GM23248 (cell line): ENCODE measurements around the gene KCNAB1. TPM values are rescaled to one million over a fixed set of nuclear protein-coding genes. Genes with fewer than 3 reads are reported as not detected.
A peak's percentile ranks its signal among the peaks of the same experiment; 100 is the strongest.

Source experiments
- DNase-seq: peaks from one replicate; pipeline ENCODE4 v3.0.0-alpha.2; 2015
- H2AFZ ChIP-seq: fragments of 200-600 bp; sonication (generic); 2 replicates; pipeline ENCODE4 v1.6.1; 2016; ENCODE audit warnings: antibody characterized with exemption
- H3F3A ChIP-seq: fragments of 200-600 bp; sonication (generic); 2 replicates; pipeline ENCODE4 v1.6.1; 2016; ENCODE audit warnings: mild to moderate bottlenecking, antibody characterized with exemption, mixed run types; ENCODE audit not compliant: insufficient read depth
- H3K27ac ChIP-seq: fragments of 200-600 bp; sonication (generic); 2 replicates; pipeline ENCODE4 v1.5.1; 2016; ENCODE audit warnings: mild to moderate bottlenecking
- H3K27me3 ChIP-seq: fragments of 200-600 bp; sonication (generic); replicated peaks from 2 replicates; pipeline ENCODE4 v1.6.1; 2016; ENCODE audit warnings: mild to moderate bottlenecking; ENCODE audit not compliant: insufficient read depth
- H3K36me3 ChIP-seq: fragments of 200-600 bp; sonication (generic); 2 replicates; pipeline ENCODE4 v1.6.1; 2016; ENCODE audit warnings: low read depth, mild to moderate bottlenecking
- H3K4me1 ChIP-seq: fragments of 200-600 bp; sonication (generic); 2 replicates; pipeline ENCODE4 v1.6.1; 2016; ENCODE audit warnings: mild to moderate bottlenecking; ENCODE audit not compliant: insufficient read depth
- H3K4me2 ChIP-seq: fragments of 200-600 bp; sonication (generic); one replicate; pipeline ENCODE4 v1.6.1; 2016; ENCODE audit warnings: mild to moderate bottlenecking; ENCODE audit not compliant: unreplicated experiment
- H3K4me3 ChIP-seq: fragments of 200-600 bp; sonication (generic); 2 replicates; pipeline ENCODE4 v1.5.1; 2016; ENCODE audit warnings: mild to moderate bottlenecking
- H3K79me2 ChIP-seq: fragments of 200-600 bp; sonication (generic); 2 replicates; pipeline ENCODE4 v1.6.1; 2016; ENCODE audit warnings: mild to moderate bottlenecking; ENCODE audit not compliant: insufficient read depth
- H3K9ac ChIP-seq: fragments of 200-600 bp; sonication (generic); 2 replicates; pipeline ENCODE4 v1.6.1; 2016; ENCODE audit warnings: mild to moderate bottlenecking
- H3K9me2 ChIP-seq: fragments of 200-600 bp; sonication (generic); 2 replicates; pipeline ENCODE4 v1.6.1; 2016; ENCODE audit warnings: mixed run types, mild to moderate bottlenecking, moderate library complexity; ENCODE audit not compliant: insufficient read depth
- H3K9me3 ChIP-seq: fragments of 200-600 bp; sonication (generic); one replicate; pipeline ENCODE4 v1.6.1; 2017; ENCODE audit warnings: low read depth
- H4K20me1 ChIP-seq: fragments of 200-600 bp; sonication (generic); 2 replicates; pipeline ENCODE4 v1.6.0; 2016; ENCODE audit not compliant: insufficient read depth
- EZH2 ChIP-seq: fragments of 200-600 bp; sonication (generic); IDR thresholded peaks from 2 replicates; pipeline ENCODE4 v1.6.1; 2018; ENCODE audit warnings: antibody characterized with exemption, mild to moderate bottlenecking; ENCODE audit not compliant: insufficient read depth, poor library complexity, severe bottlenecking
- EZH2phosphoT487 ChIP-seq: fragments of 200-600 bp; sonication (generic); IDR thresholded peaks from 2 replicates; pipeline ENCODE4 v1.6.1; 2018; ENCODE audit warnings: antibody characterized with exemption, moderate library complexity, mild to moderate bottlenecking, low read depth; ENCODE audit not compliant: insufficient read depth
- WGBS, 2 experiments: methylation state at CpG; one replicate each; pipeline ENCODE4 v1.1.6; 2015 to 2017; ENCODE audit warnings: low lambda C conversion rate in 2 of 2, low coverage in 1 of 2; ENCODE audit errors: missing lambda C conversion rate in 2 of 2; 5-methylcytosine and 5-hydroxymethylcytosine counted together
- in situ Hi-C: fragments of 300-500 bp; cut with MboI; formaldehyde crosslinking; loops from 2 replicates; pipeline ENCODE4 v1.15.0; 2020
- polyA plus RNA-seq: library from polyadenylated mRNA; unstranded; fragments of >200 nt; fragmentation: Nextera tagmentation; extraction: Ambion mirVana; gene quantifications from 2 replicates; pipeline ENCODE4 v1.2.1, GENCODE V29; 2016
- total RNA-seq: library from RNA; depleted of rRNA; stranded (reverse); fragments of >200 nt; shearing (Covaris generic); gene quantifications from 2 replicates; pipeline ENCODE4 v1.2.3, GENCODE V29; 2014

The KCNAB1 gene
- total and polyA plus RNA-seq, 2 experiments from 2014 or later, result 1.1 TPM; not detected in 1

- Histone ChIP-seq H3K27ac (no peak overlapping the region), H3K79me2 (no peaks in the 10 kb centered on the region)
These were observed 360.6 kb downstream of the KCNAB1 start for GRCh38 chr3:156480949-156481348.

GRCh38 chr3:156483002-156483401 is 362.6 kb downstream of the KCNAB1 start:
- H3K9me2 ChIP-seq, result no peaks in the 10 kb centered on the region; the same call in 1 of the 2 replicates
- H3K36me3 ChIP-seq, result no peaks in the 10 kb centered on the region
- TF ChIP-seq EZH2phosphoT487 (no peak), EZH2 (no peak)
- in situ Hi-C loops, result no loop called here
- WGBS, 2 experiments, result 64 to 65% methylated on average over 3 of the region's 3 CpGs
- H3K27me3 ChIP-seq, result no peaks in the 10 kb centered on the region
- H4K20me1 ChIP-seq, result no peaks in the 10 kb centered on the region
- H3K4me1 ChIP-seq, result peaks cover 19% of the 10 kb centered on the region
- H2AFZ ChIP-seq, result no peak overlapping the region
- no peak overlapping the region for H3K4me3 ChIP-seq
- no peak overlapping the region for H3K9ac ChIP-seq
- H3K9me3 ChIP-seq, result no peaks in the 10 kb centered on the region
- H3K27ac ChIP-seq, result peak overlapping the region; percentile 3; the same call in 1 of the 2 replicates
- H3F3A ChIP-seq, result peaks cover 27% of the 10 kb centered on the region
- peak overlapping the region; percentile 9 for H3K4me2 ChIP-seq
- DNase-seq, result no peak
- no peaks in the 10 kb centered on the region for H3K79me2 ChIP-seq

More at GRCh38 chr3:156480949-156481348, 360.6 kb downstream of the KCNAB1 start:
- H3K4me1 ChIP-seq, result peaks cover 32% of the 10 kb centered on the region
- H3K36me3 ChIP-seq, result no peaks in the 10 kb centered on the region
- no peak for TF ChIP-seq EZH2
- WGBS, 2 experiments, result 68 to 78% methylated on average over 2 of the region's 2 CpGs
- no peak overlapping the region for H3K4me3 ChIP-seq
- no peak overlapping the region for H2AFZ ChIP-seq
- H3K9me2 ChIP-seq, result no peaks in the 10 kb centered on the region
- H4K20me1 ChIP-seq, result no peaks in the 10 kb centered on the region
- no peak overlapping the region for H3K9ac ChIP-seq
- no peaks in the 10 kb centered on the region for H3K27me3 ChIP-seq
- no peak for DNase-seq
- in situ Hi-C loops, result no loop called here
- peaks cover 24% of the 10 kb centered on the region for H3F3A ChIP-seq
- no peak overlapping the region for H3K4me2 ChIP-seq
- no peaks in the 10 kb centered on the region for H3K9me3 ChIP-seq

GRCh38 chr3:156483426-156483825 is 363.0 kb downstream of the KCNAB1 start:
- Histone ChIP-seq H3K4me3 (peak overlapping the region; percentile 62), H3K27me3 (no peaks in the 10 kb centered on the region), H3K4me2 (peak overlapping the region; percentile 79), H3K9ac (peak overlapping the region; percentile 52), H3K36me3 (no peaks in the 10 kb centered on the region), H2AFZ (peak overlapping the region; percentile 58), H3K4me1 (peaks cover 23% of the 10 kb centered on the region), H3K27ac (peak overlapping the region; percentile 81), H3F3A (peaks cover 32% of the 10 kb centered on the region), H4K20me1 (no peaks in the 10 kb centered on the region), H3K9me2 (no peaks in the 10 kb centered on the region; the same call in 1 of the 2 replicates), H3K79me2 (no peaks in the 10 kb centered on the region), H3K9me3 (no peaks in the 10 kb centered on the region)
- in situ Hi-C loops, result no loop called here
- DNase-seq, result peak; percentile 92
- TF ChIP-seq EZH2phosphoT487 (no peak), EZH2 (no peak)
- 0 to 3% methylated on average over 1 of the region's 1 CpG for whole genome bisulfite sequencing, 2 experiments

- peak overlapping the region; percentile 62 for H3K4me3 ChIP-seq
- H3K9me3 ChIP-seq, result no peaks in the 10 kb centered on the region
- no peaks in the 10 kb centered on the region for H3K36me3 ChIP-seq
- H3K9me2 ChIP-seq, result no peaks in the 10 kb centered on the region; the same call in 1 of the 2 replicates
- peaks cover 30% of the 10 kb centered on the region for H3K4me1 ChIP-seq
- H3K79me2 ChIP-seq, result no peaks in the 10 kb centered on the region
- no peaks in the 10 kb centered on the region for H4K20me1 ChIP-seq
- in situ Hi-C loops, result no loop called here
- WGBS, 2 experiments, result 34 to 39% methylated on average over 6 of the region's 6 CpGs
- peaks cover 39% of the 10 kb centered on the region for H3F3A ChIP-seq
- peak overlapping the region; percentile 58 for H2AFZ ChIP-seq
- TF ChIP-seq EZH2 (no peak), EZH2phosphoT487 (no peak)
- H3K4me2 ChIP-seq, result peak overlapping the region; percentile 79
- no peaks in the 10 kb centered on the region for H3K27me3 ChIP-seq
- DNase-seq, result peak; percentile 71
- H3K9ac ChIP-seq, result peak overlapping the region; percentile 52
- peak overlapping the region; percentile 81 for H3K27ac ChIP-seq
These were observed 363.8 kb downstream of the KCNAB1 start for GRCh38 chr3:156483961-156484787.
